Measurements from ENCODE around the gene MYO7A.

- no peak for TF ChIP-seq CTCF (conservative IDR thresholded peaks at IDR 0.05; ENCODE audit: low read depth in 2 of 2)
- no peak for TF ChIP-seq EZH2 (IDR thresholded peaks at IDR 0.05; ENCODE audit: low read depth, unreplicated experiment)
- no peak for TF ChIP-seq POLR2AphosphoS5 (IDR thresholded peaks at IDR 0.05; ENCODE audit: low read depth)
Observed at GRCh38 chr11:77205467-77206263, 77.6 kb downstream of the MYO7A start.
